ENCODE measurements around the gene SGSM2. TPM values are rescaled to one million over a fixed set of nuclear protein-coding genes. Genes with fewer than 3 reads are reported as not detected.

SGSM2 gene
- total and polyA plus RNA-seq, 2 donors (not counting 1 experiment from before 2014, with no cell fraction given): 139 to 181 TPM

DNA sequence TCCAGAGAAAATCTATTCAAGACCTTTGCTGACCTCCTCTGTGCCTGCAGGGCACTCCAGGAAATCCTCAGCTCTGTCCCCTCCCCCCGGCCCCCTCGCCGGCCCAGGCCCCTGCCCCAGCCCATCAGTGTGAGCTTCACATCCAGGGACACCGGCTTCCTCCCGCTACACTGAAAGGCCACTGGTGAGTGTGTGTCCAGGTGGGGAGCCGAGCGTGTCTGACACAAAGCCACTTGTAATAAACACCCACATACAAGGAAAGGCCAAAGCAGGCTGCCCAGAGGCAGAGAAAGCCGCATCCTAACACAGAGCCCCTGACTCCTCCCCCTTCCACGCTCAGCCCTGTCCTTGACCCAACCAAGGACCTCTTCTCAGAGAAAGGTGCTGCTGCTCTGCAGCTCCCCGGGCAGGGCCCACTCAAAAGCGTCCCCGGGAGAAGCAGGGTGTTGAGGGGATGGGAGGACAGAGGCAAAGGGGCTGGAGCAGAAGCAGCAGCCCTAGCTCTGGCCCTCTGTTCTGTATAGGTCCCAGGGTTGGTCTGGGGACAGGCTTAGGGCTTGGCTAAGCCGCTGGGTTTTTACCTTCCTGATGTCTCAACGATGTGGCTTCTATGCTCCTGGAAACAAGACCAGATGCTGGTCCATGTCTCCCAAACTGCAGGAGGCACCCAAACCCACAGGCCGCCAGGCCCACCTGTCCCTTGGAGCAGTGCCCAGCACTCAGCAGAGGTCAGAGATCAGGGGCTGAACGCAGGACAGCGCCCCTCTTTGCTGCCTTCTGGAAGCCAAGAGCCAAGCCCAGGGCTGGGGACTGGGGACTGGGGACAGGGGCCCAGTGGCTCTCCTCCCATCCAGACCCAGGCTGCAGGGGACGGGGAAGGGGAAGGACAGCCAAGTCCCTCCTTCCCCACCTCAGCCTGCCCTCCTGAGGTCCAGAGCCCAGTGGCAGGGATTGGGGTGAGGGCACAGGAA, 48.2 kb downstream of the SGSM2 start:
- Histone ChIP-seq H3K4me1 (ENCODE audit: control insufficient read depth in 2 of 2, insufficient read depth in 2 of 2, low read length in 2 of 2) (peaks cover 3 to 11% of the 10 kb centered on the region in 2 donors), H3K36me3 (replicated peaks in 1 of 2; ENCODE audit: control extremely low read depth in 1 of 2, control insufficient read depth in 1 of 2, extremely low read depth in 1 of 2, insufficient read depth in 2 of 2, low read length in 1 of 2) (peaks cover 0 to 30% of the 10 kb centered on the region in 2 experiments), H3K4me3 (ENCODE audit: control extremely low read depth in 1 of 5, extremely low read depth in 1 of 5, insufficient read depth in 1 of 5, low read depth in 2 of 5, low read length in 4 of 5) (no peak overlapping the region), H3K27me3 (replicated peaks in 1 of 4; ENCODE audit: control extremely low read depth in 1 of 4, control insufficient read depth in 3 of 4, insufficient read depth in 4 of 4, low read length in 3 of 4) (no peaks in the 10 kb centered on the region), H3K4me2 (replicated peaks; ENCODE audit: low read depth, low read length, poor library complexity, severe bottlenecking) (no peak overlapping the region), H3K9me3 (ENCODE audit: control extremely low read depth in 1 of 3, control insufficient read depth in 2 of 3, insufficient read depth in 1 of 3, low read length in 2 of 3) (no peaks in the 10 kb centered on the region), H2AFZ (ENCODE audit: insufficient read depth, low read depth, low read length, poor library complexity, severe bottlenecking) (no peak overlapping the region), H3K27ac (ENCODE audit: low read length in 2 of 2) (no peak overlapping the region), H4K20me1 (ENCODE audit: control insufficient read depth, insufficient read depth, low read length, poor library complexity, severe bottlenecking) (peaks cover 51% of the 10 kb centered on the region), H3K79me2 (ENCODE audit: control insufficient read depth, insufficient read depth, low read length) (peaks cover 80% of the 10 kb centered on the region), H3K9ac (ENCODE audit: low read length) (no peak overlapping the region)
- H3K4me1 Mint-ChIP-seq: peaks cover 11% of the 10 kb centered on the region
- ChIA-PET CTCF (interaction anchor here (0.9 to 14.1 kb wide), 3 partner anchors 17 to 29 kb away, joined by 4 to 650 read pairs (median 4); no protein-coding TSS in a partner anchor), POLR2A (interaction anchor here (0.5 kb wide), 1 partner anchor 18 kb away, joined by 7 read pairs; no protein-coding TSS in a partner anchor)
- WGBS (ENCODE audit: insufficient coverage): 97% methylated on average over 10 of the region's 18 CpGs
- no peaks in the 10 kb centered on the region for H3K9me3 Mint-ChIP-seq (ENCODE audit: insufficient read depth)
- intact Hi-C loops (cut with micrococcal nuclease): no loop called here
- no peaks in the 10 kb centered on the region for H3K27me3 Mint-ChIP-seq
- no peak for ATAC-seq (ENCODE audit: low read depth)
- TF ChIP-seq EZH2 (IDR thresholded peaks at IDR 0.05; ENCODE audit: borderline replicate concordance, insufficient read depth, low read depth, low read length, poor library complexity, severe bottlenecking): no peak
- TF ChIP-seq, protein P1, sequence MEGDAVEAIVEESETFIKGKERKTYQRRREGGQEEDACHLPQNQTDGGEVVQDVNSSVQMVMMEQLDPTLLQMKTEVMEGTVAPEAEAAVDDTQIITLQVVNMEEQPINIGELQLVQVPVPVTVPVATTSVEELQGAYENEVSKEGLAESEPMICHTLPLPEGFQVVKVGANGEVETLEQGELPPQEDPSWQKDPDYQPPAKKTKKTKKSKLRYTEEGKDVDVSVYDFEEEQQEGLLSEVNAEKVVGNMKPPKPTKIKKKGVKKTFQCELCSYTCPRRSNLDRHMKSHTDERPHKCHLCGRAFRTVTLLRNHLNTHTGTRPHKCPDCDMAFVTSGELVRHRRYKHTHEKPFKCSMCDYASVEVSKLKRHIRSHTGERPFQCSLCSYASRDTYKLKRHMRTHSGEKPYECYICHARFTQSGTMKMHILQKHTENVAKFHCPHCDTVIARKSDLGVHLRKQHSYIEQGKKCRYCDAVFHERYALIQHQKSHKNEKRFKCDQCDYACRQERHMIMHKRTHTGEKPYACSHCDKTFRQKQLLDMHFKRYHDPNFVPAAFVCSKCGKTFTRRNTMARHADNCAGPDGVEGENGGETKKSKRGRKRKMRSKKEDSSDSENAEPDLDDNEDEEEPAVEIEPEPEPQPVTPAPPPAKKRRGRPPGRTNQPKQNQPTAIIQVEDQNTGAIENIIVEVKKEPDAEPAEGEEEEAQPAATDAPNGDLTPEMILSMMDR (IDR thresholded peaks at IDR 0.05): no peak
- no peak for DNase-seq
- H3K4me3 Mint-ChIP-seq: no peak overlapping the region
- H3K27ac Mint-ChIP-seq: peak overlapping the region; percentile 15
